BJ (cell line): ENCODE measurements around the gene C6orf52. TPM values are rescaled to one million over a fixed set of nuclear protein-coding genes. Genes with fewer than 3 reads are reported as not detected.

Source experiments
- CTCF ChIA-PET: fragments of 350-600 bp; formaldehyde crosslinking; extraction: SDS; loops from one replicate; lab custom pipeline; 2021; ENCODE audit warnings: antibody characterized with exemption, inconsistent platforms; lab: Yijun Ruan, JAX
- POLR2A ChIA-PET: fragments of 300-600 bp; sonication (Branson Sonifier 250); formaldehyde crosslinking; extraction: SDS; loops from one replicate; lab custom pipeline; 2021; ENCODE audit warnings: antibody characterized with exemption; lab: Charles Lee
- DNase-seq: peaks from one replicate; pipeline ENCODE4 v3.0.0-alpha.2; 2011; ENCODE audit warnings: low read depth
- H3K27me3 ChIP-seq: 2 replicates; pipeline ENCODE4 v1.6.0; 2011; ENCODE audit warnings: low read length; ENCODE audit not compliant: control insufficient read depth, insufficient read depth
- H3K36me3 ChIP-seq: 2 replicates; pipeline ENCODE4 v1.5.1; 2011; ENCODE audit warnings: low read length; ENCODE audit not compliant: control insufficient read depth, insufficient read depth
- H3K4me3 ChIP-seq: 2 replicates; pipeline ENCODE4 v1.5.1; 2011; ENCODE audit warnings: low read depth, mild to moderate bottlenecking, control low read depth, low read length
- polyA plus RNA-seq: library from polyadenylated mRNA; depleted of rRNA; stranded (reverse); fragments of >200 nt; gene quantifications from 2 replicates; pipeline ENCODE4 v1.2.3, GENCODE V29; 2011
- TF ChIP-seq, protein P1 (sequence below): IDR thresholded peaks from 2 replicates; pipeline ENCODE4 v1.5.1; 2011; ENCODE audit warnings: low read depth, mild to moderate bottlenecking, control low read depth, inconsistent platforms, low read length, moderate library complexity; ENCODE audit not compliant: insufficient read depth

The C6orf52 gene
- polyA plus RNA-seq, 1 experiment: 0.28 TPM

DNA sequence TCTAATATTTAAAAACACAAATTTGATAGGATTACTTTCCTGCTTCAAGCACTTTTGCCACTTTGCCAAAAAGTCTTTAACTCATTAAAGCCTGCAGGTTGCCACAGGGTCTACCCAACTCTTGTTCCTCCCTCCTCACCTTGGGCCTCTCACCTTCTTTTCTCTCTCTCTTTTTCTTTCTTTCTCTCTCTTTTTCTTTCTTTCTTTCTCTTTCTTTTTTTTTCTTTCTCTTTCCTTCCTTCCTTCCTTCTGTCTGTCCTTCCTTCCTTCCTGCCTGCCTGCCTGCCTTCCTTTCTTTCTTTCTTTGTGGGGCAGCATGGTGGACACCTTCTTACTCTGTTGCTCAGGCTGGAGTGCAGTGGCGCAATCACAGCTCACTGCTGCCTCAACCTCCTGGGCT is 50.2 kb downstream of the C6orf52 start:
- Histone ChIP-seq H3K36me3 (no peaks in the 10 kb centered on the region), H3K4me3 (no peak overlapping the region), H3K27me3 (no peaks in the 10 kb centered on the region)
- ChIA-PET CTCF (no interaction called here), POLR2A (no interaction called here)
- DNase-seq: no peak
- TF ChIP-seq, protein P1, sequence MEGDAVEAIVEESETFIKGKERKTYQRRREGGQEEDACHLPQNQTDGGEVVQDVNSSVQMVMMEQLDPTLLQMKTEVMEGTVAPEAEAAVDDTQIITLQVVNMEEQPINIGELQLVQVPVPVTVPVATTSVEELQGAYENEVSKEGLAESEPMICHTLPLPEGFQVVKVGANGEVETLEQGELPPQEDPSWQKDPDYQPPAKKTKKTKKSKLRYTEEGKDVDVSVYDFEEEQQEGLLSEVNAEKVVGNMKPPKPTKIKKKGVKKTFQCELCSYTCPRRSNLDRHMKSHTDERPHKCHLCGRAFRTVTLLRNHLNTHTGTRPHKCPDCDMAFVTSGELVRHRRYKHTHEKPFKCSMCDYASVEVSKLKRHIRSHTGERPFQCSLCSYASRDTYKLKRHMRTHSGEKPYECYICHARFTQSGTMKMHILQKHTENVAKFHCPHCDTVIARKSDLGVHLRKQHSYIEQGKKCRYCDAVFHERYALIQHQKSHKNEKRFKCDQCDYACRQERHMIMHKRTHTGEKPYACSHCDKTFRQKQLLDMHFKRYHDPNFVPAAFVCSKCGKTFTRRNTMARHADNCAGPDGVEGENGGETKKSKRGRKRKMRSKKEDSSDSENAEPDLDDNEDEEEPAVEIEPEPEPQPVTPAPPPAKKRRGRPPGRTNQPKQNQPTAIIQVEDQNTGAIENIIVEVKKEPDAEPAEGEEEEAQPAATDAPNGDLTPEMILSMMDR: no peak

GRCh38 chr6:10643201-10643651 is 51.2 kb downstream of the C6orf52 start:
- ChIA-PET CTCF (no interaction called here), POLR2A (no interaction called here)
- Histone ChIP-seq H3K36me3 (no peaks in the 10 kb centered on the region), H3K4me3 (no peak overlapping the region), H3K27me3 (no peaks in the 10 kb centered on the region)
- no peak for DNase-seq
- TF ChIP-seq, protein P1: no peak

- no peak for DNase-seq
- POLR2A ChIA-PET: no interaction called here
- Histone ChIP-seq H3K4me3 (no peak overlapping the region), H3K36me3 (no peaks in the 10 kb centered on the region), H3K27me3 (no peaks in the 10 kb centered on the region)
- TF ChIP-seq, protein P1: no peak
- CTCF ChIA-PET: no interaction called here
Observed at GRCh38 chr6:10641528-10641927, 52.9 kb downstream of the C6orf52 start.

DNA sequence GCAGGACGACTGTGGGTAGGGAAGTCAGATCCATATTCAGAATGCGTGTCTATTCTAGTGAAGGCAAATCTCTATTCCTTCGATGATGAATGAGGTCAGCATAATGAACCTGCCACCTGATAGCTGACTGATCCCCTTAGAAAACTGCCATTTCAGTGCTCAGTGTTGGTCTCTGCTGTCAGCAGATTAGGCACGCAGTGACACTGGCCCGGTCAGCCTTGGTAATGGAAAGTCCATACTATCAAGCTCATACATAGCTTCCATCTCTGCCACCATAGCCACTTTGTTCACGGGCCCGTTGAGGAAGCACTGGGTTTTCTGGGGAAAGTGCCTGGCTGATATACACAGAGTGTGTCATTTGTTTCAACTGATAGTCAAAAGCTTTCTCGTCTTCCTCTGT is 54.0 kb downstream of the C6orf52 start:
- POLR2A ChIA-PET: no interaction called here
- no peaks in the 10 kb centered on the region for H3K36me3 ChIP-seq
- TF ChIP-seq, protein P1: no peak
- no peaks in the 10 kb centered on the region for H3K27me3 ChIP-seq
- DNase-seq: no peak
- CTCF ChIA-PET: no interaction called here
- H3K4me3 ChIP-seq: no peak overlapping the region

DNA sequence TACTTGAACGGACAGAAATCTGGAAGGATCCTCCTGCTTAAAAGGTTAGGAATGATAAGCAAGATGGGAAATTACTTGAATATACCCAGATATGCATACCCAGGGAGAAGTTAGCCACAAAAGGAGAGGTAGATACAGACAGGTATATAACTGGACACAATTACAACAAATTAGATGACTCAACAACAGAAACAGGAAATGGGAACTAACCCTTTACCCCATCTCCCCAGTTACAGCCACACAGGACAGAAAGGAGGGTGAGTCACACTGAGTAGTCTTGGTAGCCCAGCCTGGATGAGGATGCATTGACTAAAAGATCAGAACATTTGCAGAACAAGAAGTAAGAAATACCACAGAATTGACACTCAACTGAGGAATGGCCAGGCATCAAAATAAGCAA is 61.2 kb downstream of the C6orf52 start:
- H3K27me3 ChIP-seq: no peaks in the 10 kb centered on the region
- ChIA-PET CTCF (no interaction called here), POLR2A (no interaction called here)
- peak; percentile 16 for DNase-seq
- no peak overlapping the region for H3K4me3 ChIP-seq
- TF ChIP-seq, protein P1: no peak
- H3K36me3 ChIP-seq: no peaks in the 10 kb centered on the region
